Neuronal stem cell (in vitro differentiated cells): Measurements from ENCODE around the gene ZNF440.
"Not testable (repeated sequence)": the region's sequence is repeated elsewhere in the genome, so short reads cannot be mapped to it uniquely, and the experiment has no call there.

Experiments used
- DNase-seq: peaks from one replicate; pipeline ENCODE4 v3.0.0-alpha.2; 2013; ENCODE audit warnings: low spot score
- H2AFZ ChIP-seq: one replicate; pipeline ENCODE4 v1.6.1; 2013; ENCODE audit warnings: mild to moderate bottlenecking, low read length, inconsistent platforms
- H2AK5ac ChIP-seq: 2 replicates; pipeline ENCODE4 v1.6.1; 2013; ENCODE audit warnings: low read depth, mild to moderate bottlenecking, inconsistent platforms, low read length, moderate library complexity, mixed read lengths
- H2BK120ac ChIP-seq: 2 replicates; pipeline ENCODE4 v1.6.1; 2013; ENCODE audit warnings: low read depth, mild to moderate bottlenecking, inconsistent platforms, low read length, moderate library complexity, mixed read lengths
- H2BK12ac ChIP-seq: one replicate; pipeline ENCODE4 v1.6.1; 2013; ENCODE audit warnings: low read length, inconsistent platforms
- H2BK15ac ChIP-seq: 2 replicates; pipeline ENCODE4 v1.6.1; 2013; ENCODE audit warnings: mild to moderate bottlenecking, low read length, inconsistent platforms, mixed read lengths
- H2BK5ac ChIP-seq: one replicate; pipeline ENCODE4 v1.6.1; 2013; ENCODE audit warnings: inconsistent platforms, mild to moderate bottlenecking, low read length, moderate library complexity
- H3K14ac ChIP-seq: one replicate; pipeline ENCODE4 v1.6.1; 2013; ENCODE audit warnings: low read length, inconsistent platforms
- H3K18ac ChIP-seq: 2 replicates; pipeline ENCODE4 v1.6.1; 2013; ENCODE audit warnings: low read length, inconsistent platforms
- H3K23ac ChIP-seq: 2 replicates; pipeline ENCODE4 v1.6.1; 2013; ENCODE audit warnings: low read depth, mild to moderate bottlenecking, mixed read lengths, low read length, inconsistent platforms; ENCODE audit not compliant: poor library complexity
- H3K27ac ChIP-seq: replicated peaks from 3 replicates; pipeline ENCODE4 v1.5.1; 2013; ENCODE audit warnings: low read length, inconsistent platforms
- H3K27me3 ChIP-seq, 3 experiments: 2 replicates each; pipeline ENCODE4 v1.6.1; 2013; ENCODE audit warnings: low read length in 3 of 3, mild to moderate bottlenecking in 2 of 3, inconsistent platforms in 1 of 3, low read depth in 1 of 3, mixed read lengths in 1 of 3, moderate library complexity in 1 of 3; ENCODE audit not compliant: control insufficient read depth in 3 of 3, insufficient read depth in 3 of 3
- H3K36me3 ChIP-seq, 2 donors: replicated peaks in 1 of 2; 2 replicates each; pipeline ENCODE4 v1.6.1; 2013; ENCODE audit warnings: low read length in 2 of 2; ENCODE audit not compliant: control insufficient read depth in 2 of 2, insufficient read depth in 2 of 2
- H3K4ac ChIP-seq: 2 replicates; pipeline ENCODE4 v1.6.1; 2013; ENCODE audit warnings: inconsistent platforms, mild to moderate bottlenecking, low read length, moderate library complexity
- H3K4me1 ChIP-seq, 2 donors: 1 replicate in 1 of 2; 2 replicates in 1 of 2; pipeline ENCODE4 v1.6.1; 2013; ENCODE audit warnings: low read length in 2 of 2, low read depth in 1 of 2; ENCODE audit not compliant: control insufficient read depth in 2 of 2, insufficient read depth in 1 of 2
- H3K4me2 ChIP-seq: one replicate; pipeline ENCODE4 v1.6.1; 2013; ENCODE audit warnings: mild to moderate bottlenecking, low read length, inconsistent platforms; ENCODE audit not compliant: insufficient read depth, poor library complexity, severe bottlenecking
- H3K4me3 ChIP-seq, 2 donors: 2 replicates each; pipeline ENCODE4 v1.5.1; 2013; ENCODE audit warnings: low read length in 2 of 2, mild to moderate bottlenecking in 2 of 2, inconsistent platforms in 1 of 2, moderate library complexity in 1 of 2
- H3K79me1 ChIP-seq: one replicate; pipeline ENCODE4 v1.6.1; 2013; ENCODE audit warnings: low read depth, mild to moderate bottlenecking, inconsistent platforms, low read length, moderate library complexity
- H3K9ac ChIP-seq: one replicate; pipeline ENCODE4 v1.6.1; 2013; ENCODE audit warnings: mild to moderate bottlenecking, low read depth, low read length, inconsistent platforms; ENCODE audit not compliant: poor library complexity
- H3K9me3 ChIP-seq, 2 donors: replicated peaks in 1 of 2; 2 replicates each; pipeline versions ENCODE3 to v1.6.1; 2013; ENCODE audit warnings: low read length in 2 of 2, mild to moderate bottlenecking in 2 of 2, inconsistent platforms in 1 of 2, low read depth in 1 of 2, mixed read lengths in 1 of 2, moderate library complexity in 1 of 2; ENCODE audit not compliant: control insufficient read depth in 2 of 2, insufficient read depth in 1 of 2
- H4K8ac ChIP-seq: one replicate; pipeline ENCODE4 v1.6.1; 2013; ENCODE audit warnings: low read depth, mild to moderate bottlenecking, inconsistent platforms, low read length, moderate library complexity
- H4K91ac ChIP-seq: one replicate; pipeline ENCODE4 v1.6.1; 2013; ENCODE audit warnings: low read length, low read depth, mild to moderate bottlenecking, inconsistent platforms; ENCODE audit not compliant: poor library complexity
- WGBS, 2 donors: extraction: QIAGEN DNeasy Blood & Tissue Kit; methylation state at CpG; one replicate each; pipeline ENCODE4 v1.1.7; 2013; ENCODE audit warnings: missing lambda C conversion rate in 2 of 2, mixed read lengths in 1 of 2; ENCODE audit not compliant: insufficient read length in 2 of 2, insufficient replicate concordance in 1 of 2; ENCODE audit errors: extremely low coverage in 2 of 2; 5-methylcytosine and 5-hydroxymethylcytosine counted together

ZNF440 gene

DNA sequence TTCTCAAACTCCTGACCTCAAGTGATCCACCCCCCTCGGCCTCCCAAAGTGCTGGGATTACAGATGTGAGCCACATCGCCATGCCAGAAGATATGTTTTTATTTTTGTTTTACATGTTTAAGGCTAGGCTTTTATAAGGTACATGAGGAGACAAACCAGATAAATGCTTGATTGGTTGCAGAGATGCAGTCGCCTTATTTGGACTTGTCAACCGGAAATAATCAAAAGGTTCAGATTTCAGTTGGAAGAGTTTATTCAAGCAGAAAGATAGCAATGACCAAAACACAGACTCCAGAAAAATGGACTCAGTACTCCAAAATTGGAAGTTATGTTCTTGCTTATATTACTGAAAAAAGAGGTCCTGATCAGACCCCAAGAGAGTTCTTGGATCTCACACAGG is 36.2 kb downstream of the ZNF440 start:
- H3K9ac ChIP-seq, H3K4me2 ChIP-seq, H2AK5ac ChIP-seq, H3K79me1 ChIP-seq, H3K9me3 ChIP-seq, H4K8ac ChIP-seq, H3K23ac ChIP-seq, H3K4ac ChIP-seq, H3K18ac ChIP-seq, H2BK5ac ChIP-seq, H3K27me3 ChIP-seq, H4K91ac ChIP-seq, H2BK120ac ChIP-seq, H3K36me3 ChIP-seq, H3K27ac ChIP-seq, H2BK12ac ChIP-seq, DNase-seq, H3K14ac ChIP-seq, H3K4me3 ChIP-seq, H3K4me1 ChIP-seq, H2AFZ ChIP-seq, H2BK15ac ChIP-seq: not testable (repeated sequence)
- WGBS, 2 donors, result no CpG with 5 or more reads among the region's 4 CpGs

DNA sequence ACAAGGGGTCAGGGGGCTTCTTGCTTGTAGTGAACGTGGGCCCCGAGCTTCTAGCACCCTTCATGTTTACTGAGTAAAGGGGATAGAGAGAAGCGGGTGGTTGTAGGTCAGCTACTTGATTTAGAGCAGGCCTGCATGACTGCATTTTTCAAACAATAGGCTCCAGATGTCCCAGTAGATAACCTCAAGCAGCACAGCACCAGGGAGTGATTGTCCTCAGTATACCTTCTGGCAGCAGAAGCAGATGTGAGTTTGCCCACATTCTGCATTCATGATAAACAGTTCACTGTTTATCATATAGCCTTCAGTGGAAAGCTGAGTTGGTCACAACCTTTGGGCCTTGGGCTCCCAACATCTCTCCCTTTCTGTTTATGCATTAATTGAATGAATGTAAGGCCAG is 39.3 kb downstream of the ZNF440 start:
- Histone ChIP-seq H2AK5ac (no peak overlapping the region), H3K9me3 (peaks cover 4 to 9% of the 10 kb centered on the region in 2 donors), H3K79me1 (no peaks in the 10 kb centered on the region), H3K36me3 (no peaks in the 10 kb centered on the region), H4K91ac (no peak overlapping the region), H3K4me2 (no peak overlapping the region), H3K9ac (no peak overlapping the region), H3K27ac (no peak overlapping the region), H2AFZ (no peak overlapping the region), H3K23ac (no peak overlapping the region), H2BK15ac (no peak overlapping the region), H3K27me3 (no peaks in the 10 kb centered on the region), H2BK12ac (no peak overlapping the region), H2BK5ac (no peak overlapping the region), H4K8ac (no peak overlapping the region), H2BK120ac (no peak overlapping the region), H3K18ac (no peak overlapping the region), H3K4ac (no peak overlapping the region), H3K4me3 (no peak overlapping the region), H3K14ac (no peak overlapping the region), H3K4me1 (peaks cover 0 to under 1% of the 10 kb centered on the region in 2 donors)
- DNase-seq, result no peak
- WGBS, 2 donors, result no CpG with 5 or more reads among the region's 3 CpGs

DNA sequence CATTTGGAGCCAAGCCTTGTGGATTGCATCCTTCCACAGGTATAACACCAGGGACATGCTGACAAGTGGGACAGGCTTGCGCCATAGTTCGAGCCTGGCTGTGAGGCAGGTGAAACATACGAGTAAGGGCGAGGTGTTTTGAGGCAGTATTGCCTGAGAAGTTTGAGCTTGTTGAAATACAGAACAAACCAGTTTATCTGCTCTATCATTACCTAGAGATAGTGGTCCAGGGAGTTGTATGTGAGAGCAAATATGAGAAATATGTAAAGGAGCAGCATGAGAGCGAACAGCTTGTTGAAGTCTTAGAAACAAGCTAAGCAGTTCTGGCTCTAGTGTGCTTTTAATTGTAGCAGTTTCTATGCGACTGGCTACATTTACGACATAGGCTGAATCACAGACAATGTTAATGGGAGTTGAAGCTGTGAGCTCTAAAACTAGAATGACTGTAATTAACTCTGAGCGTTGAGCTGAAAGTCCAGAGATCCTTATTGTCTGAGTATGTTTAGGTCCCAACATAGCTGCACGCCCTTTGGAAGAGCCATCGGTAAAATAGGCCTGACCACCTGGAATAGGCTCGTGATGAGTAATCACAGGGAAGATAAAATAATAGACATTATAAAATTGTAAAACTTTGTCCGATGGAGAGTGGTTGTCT is 42.6 kb downstream of the ZNF440 start:
- Histone ChIP-seq H2BK15ac (no peak overlapping the region), H2BK5ac (no peak overlapping the region), H3K4ac (no peak overlapping the region), H3K4me3 (no peak overlapping the region), H3K4me2 (no peak overlapping the region), H3K4me1 (no peaks in the 10 kb centered on the region), H3K18ac (no peak overlapping the region), H3K9ac (no peak overlapping the region), H3K79me1 (no peaks in the 10 kb centered on the region), H2BK12ac (no peak overlapping the region), H2AK5ac (no peak overlapping the region), H3K27me3 (no peaks in the 10 kb centered on the region), H3K23ac (no peak overlapping the region), H2AFZ (no peak overlapping the region), H4K8ac (no peak overlapping the region), H3K14ac (no peak overlapping the region), H4K91ac (no peak overlapping the region), H3K36me3 (no peaks in the 10 kb centered on the region), H3K9me3 (peaks cover 8 to 17% of the 10 kb centered on the region in 2 donors), H3K27ac (no peak overlapping the region), H2BK120ac (no peak overlapping the region)
- WGBS, 2 donors, result no CpG with 5 or more reads among the region's 12 CpGs
- DNase-seq, result no peak

DNA sequence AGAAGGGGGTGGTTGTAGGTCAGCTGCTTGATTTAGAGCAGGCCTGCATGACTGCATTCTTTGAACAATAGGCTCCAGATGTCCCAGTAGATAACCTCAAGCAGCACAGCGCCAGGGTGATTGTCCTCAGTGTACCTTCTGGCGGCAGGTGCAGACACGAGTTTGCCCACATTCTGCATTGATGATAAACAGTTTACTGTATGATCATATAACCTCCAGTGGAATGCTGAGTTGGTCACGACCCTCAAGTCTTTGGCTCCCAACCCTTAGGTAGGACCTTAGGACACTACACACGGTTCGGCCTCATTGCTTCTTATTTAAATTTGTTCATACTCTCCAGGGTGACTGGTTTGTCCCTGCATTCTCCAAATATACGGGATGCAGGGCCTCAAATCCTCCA is 46.6 kb downstream of the ZNF440 start:
- no peak overlapping the region for H2BK5ac ChIP-seq

More for the DNA sequence above, 46.6 kb downstream of the ZNF440 start:
- no CpG with 5 or more reads among the region's 7 CpGs for WGBS, 2 donors
- DNase-seq, result no peak
- H2BK15ac ChIP-seq, result no peak overlapping the region
- no peak overlapping the region for H3K4me2 ChIP-seq
- no peak overlapping the region for H3K18ac ChIP-seq
- no peak overlapping the region for H3K4ac ChIP-seq
- H3K23ac ChIP-seq, result no peak overlapping the region
- H3K27me3 ChIP-seq, result no peaks in the 10 kb centered on the region
- no peak overlapping the region for H4K8ac ChIP-seq
- H2AK5ac ChIP-seq, result no peak overlapping the region
- H3K79me1 ChIP-seq, result no peaks in the 10 kb centered on the region
- H3K4me1 ChIP-seq, result no peaks in the 10 kb centered on the region
- no peak overlapping the region for H3K9ac ChIP-seq
- no peaks in the 10 kb centered on the region for H3K36me3 ChIP-seq
- H3K9me3 ChIP-seq, result peaks cover 5 to 12% of the 10 kb centered on the region in 2 donors
- no peak overlapping the region for H4K91ac ChIP-seq
- no peak overlapping the region for H2AFZ ChIP-seq
- no peak overlapping the region for H2BK12ac ChIP-seq
- H3K4me3 ChIP-seq, result no peak overlapping the region
- H3K14ac ChIP-seq, result no peak overlapping the region
- no peak overlapping the region for H3K27ac ChIP-seq
- no peak overlapping the region for H2BK120ac ChIP-seq
